GM21515 (cell line): Measurements from ENCODE around the gene PSMB11.
"Not testable (repeated sequence)": the region's sequence is repeated elsewhere in the genome, so short reads cannot be mapped to it uniquely, and the experiment has no call there.

ENCODE experiments used
- ATAC-seq: cut with Tn5 transposase; IDR thresholded peaks from one replicate; pipeline ENCODE4 v1.9.1; 2021; ENCODE audit not compliant: unreplicated experiment

Gene PSMB11, protein sequence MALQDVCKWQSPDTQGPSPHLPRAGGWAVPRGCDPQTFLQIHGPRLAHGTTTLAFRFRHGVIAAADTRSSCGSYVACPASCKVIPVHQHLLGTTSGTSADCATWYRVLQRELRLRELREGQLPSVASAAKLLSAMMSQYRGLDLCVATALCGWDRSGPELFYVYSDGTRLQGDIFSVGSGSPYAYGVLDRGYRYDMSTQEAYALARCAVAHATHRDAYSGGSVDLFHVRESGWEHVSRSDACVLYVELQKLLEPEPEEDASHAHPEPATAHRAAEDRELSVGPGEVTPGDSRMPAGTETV

DNA sequence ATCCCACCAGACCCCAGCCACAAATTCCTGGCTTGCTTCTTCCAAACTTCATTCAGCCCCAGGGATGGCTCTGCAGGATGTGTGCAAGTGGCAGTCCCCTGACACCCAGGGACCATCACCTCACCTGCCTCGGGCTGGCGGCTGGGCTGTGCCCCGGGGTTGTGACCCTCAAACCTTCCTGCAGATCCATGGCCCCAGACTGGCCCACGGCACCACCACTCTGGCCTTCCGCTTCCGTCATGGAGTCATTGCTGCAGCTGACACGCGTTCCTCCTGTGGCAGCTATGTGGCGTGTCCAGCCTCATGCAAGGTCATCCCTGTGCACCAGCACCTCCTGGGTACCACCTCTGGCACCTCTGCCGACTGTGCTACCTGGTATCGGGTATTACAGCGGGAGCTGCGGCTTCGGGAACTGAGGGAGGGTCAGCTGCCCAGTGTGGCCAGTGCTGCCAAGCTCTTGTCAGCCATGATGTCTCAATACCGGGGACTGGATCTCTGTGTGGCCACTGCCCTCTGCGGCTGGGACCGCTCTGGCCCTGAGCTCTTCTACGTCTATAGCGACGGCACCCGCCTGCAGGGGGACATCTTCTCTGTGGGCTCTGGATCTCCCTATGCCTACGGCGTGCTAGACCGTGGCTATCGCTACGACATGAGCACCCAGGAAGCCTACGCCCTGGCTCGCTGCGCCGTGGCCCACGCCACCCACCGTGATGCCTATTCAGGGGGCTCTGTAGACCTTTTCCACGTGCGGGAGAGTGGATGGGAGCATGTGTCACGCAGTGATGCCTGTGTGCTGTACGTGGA, at the start of gene PSMB11:
Gene PSMB11, plus strand, starts transcription at position 51 of the 804 bp plus-strand sequence. Its CDS starts 14 bp downstream, at position 65.
- ATAC-seq, result no peak

DNA sequence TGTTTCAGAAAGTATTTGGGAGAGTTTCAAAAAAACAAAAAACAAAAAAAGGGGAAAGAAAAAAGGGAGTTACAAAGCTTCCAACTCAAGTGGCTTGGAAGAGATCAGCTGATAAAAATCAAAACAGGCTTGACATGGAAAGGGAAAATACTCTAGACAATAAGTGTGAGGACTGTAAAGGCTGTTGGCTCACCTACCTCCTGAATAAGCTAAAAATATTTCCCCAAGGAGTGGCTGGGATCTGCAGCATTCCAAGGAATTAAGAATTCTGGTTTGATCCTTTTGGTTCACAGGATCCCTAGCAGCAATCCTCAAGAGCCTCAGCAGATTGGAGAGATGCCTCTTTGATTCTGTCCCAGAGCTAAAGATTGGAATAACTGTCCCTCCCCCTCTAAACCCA, 48.5 kb upstream of the PSMB11 start:
- no peak for ATAC-seq

DNA sequence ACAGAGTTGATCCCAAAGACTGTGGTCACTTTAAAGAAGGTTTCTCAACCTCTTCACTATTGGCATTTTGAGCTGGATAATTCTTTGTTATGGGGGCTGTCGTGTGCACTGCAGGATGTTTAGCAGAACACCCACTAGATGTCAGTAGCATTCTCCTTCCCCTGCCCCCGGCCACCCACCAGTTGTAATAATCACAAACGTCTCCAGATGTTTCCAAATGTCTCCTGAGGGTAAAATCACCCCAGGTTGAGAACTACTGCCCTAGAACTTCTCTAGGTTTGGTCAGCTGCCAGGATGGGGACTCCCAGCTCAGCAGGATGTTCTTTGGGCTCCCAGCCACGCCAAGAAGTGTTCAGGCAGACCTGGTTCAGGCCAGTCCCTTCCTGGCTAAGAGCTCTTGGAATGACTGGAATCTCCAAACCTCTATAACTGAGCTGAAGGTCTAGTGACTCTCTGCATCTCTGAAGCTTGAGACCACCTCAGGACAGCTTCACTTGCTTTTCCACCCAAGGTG, 47.2 kb upstream of the PSMB11 start:
- no peak for ATAC-seq

DNA sequence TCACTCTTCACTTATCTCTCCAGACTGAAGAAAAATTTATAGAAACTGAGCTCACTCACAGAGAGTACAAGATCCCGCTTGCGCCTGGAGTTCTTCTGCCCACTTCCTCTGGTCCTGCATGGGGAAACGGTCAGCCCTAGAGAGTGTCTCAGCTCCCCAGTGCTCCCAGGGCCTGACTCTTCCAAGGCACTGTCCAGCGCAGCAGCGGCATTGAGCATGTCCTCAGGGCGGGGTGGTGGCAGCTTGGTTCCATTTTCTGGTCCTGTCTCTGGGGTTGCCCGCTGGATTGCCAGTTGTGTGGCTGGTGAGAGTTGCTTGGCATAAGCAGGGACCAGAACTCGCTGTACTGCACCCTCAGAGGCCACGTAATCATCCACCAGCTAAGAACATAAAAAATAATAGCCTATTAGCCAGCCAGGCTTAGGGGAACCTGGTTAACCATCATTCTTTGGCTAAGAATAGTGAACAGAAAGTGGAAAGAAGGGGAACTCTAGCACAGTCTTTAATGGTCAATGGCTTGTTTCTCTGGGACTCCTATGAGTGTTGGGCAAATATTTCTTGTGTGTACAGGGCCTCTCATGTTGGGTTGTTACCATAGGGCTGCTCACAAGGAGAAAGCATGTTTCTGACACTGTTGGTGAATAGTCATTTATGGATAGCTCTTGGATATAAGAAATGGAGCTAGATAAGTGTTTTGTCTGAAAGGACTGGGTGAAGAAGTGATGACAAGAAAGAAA, 46.0 kb upstream of the PSMB11 start:
- no peak for ATAC-seq

DNA sequence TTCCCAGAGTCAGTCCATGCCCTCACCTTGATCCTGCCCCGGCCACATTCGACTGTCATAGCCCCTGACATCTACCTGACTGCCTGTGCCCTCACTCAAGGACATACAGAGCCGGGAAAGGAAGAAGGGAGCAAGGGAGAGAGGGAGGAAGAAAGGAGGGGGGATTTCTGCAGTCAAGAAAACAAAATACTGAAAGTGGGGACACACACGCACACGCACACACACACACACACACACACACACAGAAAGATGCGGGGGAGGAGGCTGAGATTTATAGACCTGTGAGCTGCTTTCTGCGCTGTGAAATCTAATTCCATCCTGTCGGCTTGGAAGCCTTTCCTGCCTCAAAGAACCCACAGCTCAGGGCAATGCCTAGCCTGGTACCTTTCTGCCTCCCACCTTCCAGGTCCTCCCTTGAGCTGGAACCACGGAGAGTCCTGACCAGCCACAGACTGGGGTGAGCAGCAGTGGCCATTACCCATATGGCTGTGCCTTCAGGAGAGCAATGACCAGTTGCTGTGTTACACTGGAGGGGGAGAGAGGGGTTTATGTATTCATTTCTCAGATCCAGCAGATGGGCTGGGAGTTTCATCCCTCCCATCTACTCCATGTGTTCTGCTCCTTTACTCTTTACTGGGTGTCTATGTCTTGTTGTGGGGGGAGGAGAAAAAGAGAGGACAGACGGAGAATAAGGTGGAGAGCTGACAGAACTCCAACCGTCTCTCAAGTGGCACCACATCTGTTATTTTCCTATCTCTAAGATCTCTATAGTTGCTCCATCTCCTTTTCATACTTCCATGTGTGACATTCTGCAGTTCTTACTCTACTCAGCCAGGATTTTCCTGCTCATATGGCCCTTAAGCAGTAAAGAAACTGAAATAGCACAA, 45.0 kb upstream of the PSMB11 start:
- no peak for ATAC-seq

DNA sequence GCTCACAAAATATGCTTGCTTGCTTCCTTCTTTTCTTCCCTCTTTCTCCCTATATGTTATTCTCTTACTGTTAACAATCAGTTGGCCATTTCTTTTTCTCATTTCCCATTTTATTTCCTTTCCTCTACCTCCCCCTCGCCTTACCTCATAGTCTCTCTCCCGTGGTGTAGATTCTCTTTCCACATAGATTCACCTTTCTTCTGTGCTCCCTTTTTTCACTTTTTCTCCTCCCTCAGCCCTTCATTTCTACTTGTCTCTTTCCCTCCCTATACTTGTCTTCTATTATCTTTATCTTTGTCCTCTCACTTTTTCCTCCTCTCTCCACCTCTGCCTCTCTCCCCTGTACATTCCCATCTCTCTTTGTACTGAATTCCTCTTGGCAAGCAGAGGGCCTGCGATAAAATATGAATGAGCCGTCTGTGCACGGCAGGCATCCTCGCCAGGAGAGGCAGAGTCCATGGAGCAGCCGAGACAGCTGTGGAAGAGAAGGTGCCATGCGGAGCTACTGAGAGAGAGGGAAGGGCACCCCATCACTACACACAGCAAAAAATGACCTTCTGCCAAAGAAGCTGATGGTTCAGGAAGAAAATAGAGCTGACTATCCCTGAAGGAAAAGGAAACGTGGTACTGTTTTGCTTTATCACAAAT, 44.2 kb upstream of the PSMB11 start:
- ATAC-seq, result no peak

DNA sequence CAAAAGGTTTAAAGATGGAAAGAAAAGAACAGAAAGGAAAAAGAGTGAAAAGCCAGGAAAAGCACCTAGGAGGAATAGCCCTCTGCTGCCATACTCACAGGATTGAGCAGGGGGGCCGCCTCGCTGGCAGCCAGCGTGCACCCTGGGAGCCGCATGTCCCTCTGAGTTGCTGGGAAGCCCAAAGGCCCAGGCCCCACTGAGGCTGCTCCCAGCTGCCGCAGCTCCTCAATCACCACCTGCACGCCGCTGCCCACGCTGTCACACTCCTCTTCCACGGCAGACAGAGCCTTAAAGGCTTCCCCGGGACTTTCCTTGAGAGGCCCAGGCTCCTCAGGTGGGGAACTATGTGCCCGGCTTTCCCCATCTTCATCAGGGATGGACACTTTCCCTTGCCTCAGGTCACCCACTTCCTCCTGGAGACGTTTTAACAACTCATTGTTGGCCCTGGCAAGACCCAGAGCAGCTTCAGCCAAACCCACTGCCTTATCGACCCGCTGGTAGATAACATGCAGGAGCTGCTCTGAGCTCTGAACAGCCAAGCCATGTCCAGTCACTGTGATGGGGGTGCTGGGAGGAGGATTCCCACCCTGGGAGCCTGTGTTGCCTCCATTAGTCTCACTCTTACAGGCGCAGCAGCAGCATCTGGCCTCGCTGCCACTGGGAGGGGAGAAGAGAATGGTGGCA, 43.5 kb upstream of the PSMB11 start:
- no peak for ATAC-seq

DNA sequence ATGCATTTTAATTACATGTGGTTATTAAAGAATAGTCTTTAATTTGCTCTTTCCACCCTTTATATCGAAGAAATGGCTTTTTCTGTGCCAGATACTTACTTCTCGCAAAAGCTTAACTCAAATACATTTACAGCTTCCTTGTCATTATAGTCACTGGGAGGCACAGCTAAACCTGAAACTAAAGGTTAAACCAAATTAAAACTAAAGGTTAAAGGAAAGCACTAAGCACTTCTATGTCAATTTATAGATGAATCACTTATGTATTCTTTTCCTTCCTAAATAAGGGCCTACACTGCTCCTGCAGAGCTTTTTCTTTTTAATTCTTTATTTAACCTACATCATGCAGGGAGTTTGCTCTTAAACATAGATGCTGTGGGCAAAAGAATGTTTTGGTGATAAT, 41.2 kb upstream of the PSMB11 start:
- ATAC-seq, result no peak

DNA sequence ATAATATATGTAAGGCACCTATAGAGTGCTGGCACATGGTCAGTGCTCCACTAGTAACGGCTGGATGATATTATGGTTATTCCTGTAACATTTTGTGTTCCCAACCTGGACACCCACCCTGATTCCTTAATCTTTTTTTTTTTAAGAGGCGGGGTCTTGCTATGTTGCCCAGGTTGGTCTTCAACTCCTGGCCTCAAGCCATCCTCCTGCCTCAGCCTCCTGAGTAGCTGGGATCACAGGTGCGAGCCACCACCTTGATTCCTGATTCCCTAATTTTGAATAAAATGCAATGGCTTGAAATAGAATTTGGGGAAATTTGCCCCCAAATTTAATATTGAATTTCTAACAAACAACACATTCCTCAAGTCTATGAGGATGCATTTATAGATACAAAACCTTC, 39.4 kb upstream of the PSMB11 start:
- no peak for ATAC-seq

DNA sequence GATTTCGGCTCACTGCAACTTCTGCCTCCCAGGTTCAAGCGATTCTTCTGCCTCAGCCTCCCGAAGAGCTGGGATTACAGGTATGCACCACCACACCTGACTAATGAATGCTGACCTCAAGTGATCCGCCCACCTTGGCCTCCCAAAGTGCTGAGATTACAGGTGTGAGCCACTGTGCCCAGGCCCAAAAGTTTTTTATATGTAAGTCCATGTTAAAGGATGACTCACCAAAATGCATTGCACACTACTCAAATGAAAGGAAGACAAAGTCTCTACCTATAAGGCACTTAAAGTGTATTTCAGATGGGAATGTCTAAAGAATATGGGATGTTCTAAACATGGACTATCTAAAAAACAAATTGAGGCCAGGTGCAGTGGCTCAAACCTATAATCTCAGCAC, 37.7 kb upstream of the PSMB11 start:
- ATAC-seq, result not testable (repeated sequence)

DNA sequence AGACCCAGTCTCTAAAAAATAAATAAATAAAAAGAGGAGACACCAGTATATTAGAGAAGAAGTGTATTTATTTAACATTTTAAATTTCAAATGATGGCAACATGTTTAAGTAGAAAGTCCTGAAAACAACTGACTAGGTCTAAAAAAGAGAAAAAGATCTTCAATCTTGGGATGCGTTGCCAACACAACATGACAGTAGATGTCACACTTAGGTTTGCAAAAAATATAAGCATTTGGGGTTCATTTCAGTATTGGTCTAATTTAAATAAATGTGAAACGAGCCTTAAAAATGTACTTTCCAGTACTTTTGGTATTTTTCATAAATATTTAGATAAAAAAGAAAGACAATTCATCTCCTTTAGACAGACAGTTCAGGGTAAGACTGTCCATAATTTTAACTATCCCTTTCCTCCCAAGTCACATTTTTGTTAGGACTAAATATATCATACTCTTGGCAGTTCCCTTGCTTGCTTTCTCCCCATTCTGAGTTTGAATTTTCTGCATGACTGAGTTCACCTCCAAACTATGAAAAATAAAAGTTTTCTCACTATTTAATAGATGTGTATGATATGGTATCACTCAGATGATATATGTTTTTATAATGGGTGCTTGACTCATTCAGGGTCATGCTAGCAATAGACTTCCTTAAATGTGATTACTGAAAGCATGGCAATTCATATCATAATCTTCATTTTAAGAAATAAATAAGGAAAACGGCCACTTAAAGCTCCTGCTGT, 36.4 kb upstream of the PSMB11 start:
- no peak for ATAC-seq

DNA sequence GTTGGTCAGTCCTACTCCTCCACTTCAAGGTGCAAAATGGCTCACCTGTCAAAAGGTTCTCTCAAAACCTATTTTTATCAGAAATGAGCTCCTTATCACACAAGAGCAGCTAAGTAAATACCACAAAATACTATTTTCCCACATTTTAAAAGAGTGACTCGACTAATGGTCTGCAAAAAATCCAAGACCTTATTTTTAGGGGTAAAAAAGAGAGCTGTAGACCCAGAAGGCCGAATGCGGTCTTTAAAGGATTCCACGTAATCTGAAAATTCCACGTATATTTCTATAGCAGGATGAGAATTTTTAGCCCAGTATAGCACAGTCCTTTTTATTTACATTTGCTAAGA, 35.9 kb upstream of the PSMB11 start:
- ATAC-seq, result no peak

DNA sequence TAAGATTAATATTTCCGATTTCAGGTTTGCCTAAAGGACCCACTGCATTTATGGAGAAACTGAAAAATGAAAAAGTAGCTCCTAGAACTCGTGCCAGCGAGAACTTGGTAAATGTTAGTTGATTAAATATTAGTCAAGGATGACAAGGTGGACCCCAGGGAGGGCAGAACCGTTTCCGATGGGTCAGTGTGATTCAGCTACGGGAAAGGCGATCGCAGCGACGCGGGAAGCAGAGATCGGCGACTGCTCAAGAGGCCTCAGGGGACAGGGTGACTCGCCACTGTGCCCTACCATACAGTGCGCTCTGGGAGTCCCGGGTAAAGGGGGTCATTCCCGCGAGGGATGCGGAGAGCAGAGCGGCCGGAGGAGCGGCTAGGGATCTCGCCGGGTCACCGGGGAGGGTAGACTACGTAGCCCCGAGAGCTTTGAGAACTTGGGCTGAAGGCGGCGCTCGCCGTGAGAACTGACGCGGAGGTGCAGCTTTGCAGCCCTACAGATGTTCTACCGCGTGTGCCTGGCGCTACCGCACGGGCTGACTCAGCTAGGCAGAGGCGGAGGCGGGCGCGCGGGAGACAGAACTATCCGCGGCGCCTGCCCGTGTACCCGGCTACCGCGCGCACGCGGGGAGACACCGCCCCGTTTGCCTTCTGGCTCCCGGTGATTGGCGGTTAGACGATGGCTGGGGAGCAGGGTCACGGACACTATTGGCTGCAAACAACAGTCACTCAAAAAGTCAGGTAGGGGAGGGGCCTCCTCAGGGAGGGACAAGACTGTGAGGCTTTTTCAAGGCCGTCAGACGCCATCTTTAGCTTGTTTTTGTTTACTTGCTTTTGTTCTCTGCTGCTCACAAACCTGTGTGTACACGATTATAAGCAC, 35.2 kb upstream of the PSMB11 start:
- ATAC-seq, result peak; percentile 88

DNA sequence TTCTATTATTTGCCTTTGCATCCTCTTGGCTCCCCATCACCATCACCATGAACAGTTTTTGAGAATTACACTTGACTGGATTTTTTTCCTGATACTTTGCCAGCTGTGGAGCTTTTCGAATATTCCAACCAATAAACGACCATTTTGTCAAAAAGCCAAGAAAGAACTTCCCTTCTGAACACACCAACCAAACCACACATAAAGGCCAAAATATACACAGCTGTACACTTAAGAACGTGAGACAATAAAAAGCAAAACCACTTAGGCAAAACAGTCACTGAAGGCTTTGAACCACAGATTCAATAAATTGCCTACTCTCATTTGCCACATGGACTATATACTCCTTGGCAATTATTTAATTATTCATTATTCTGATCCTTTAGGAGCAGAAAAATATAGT, 33.2 kb upstream of the PSMB11 start:
- no peak for ATAC-seq

DNA sequence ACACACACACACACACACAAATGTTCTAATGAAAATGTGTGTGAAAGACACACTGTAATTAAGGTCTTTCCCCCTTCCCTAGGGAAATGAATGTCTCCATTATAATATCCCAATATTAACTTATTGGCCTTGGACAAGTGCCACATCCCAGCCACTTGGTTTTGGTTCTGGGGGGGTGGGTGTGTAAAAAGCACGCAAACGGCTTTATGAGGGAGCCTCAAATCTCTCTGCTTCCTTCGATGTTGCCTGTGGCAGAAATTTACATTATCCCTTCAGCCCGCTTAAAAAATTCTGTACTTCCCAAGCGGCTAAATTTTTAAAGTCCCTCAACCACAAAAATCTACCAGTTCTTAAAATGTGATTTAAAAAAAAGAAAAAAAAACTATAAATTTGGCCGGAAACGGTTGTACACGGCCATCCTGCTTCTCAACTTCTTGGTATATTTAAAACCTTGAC, 32.5 kb upstream of the PSMB11 start:
- no peak for ATAC-seq

DNA sequence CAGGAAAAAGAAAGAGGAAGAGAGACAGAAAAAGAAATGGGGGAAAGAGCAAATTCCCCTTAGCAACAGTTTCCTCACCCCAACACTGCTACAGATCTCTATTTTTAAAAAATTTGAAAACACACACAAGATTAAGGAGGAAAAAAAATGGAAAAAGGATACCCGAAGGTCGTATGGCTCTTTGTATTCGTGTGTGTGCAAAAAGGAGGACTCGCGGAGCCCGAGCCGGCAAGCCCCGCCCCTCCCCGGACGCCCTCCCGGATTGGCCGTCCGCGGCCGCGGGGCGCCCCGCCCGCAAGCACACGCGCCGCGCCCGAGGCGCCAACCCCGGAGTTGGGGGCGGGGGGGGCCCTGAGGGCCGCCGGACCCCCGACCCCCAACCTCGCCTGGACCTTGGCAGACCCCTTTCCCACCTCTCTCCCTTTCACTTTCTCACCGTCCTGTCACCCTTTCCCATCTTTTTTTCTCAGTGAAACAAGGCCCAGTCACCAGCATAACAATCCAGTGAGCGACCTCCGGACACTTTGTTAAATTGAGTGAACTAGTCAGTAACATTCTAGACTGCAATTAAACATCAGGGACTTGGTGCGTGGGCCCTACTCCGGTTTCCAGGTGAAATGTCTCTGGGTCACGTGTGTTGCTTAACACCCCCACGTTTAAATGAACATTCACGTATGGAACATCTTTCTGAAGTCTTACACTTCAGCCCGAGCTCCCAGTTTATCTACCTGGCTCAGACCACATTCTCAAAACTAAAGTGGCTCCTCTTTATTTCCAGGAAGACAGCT, 31.9 kb upstream of the PSMB11 start, which contains the start of gene C14orf93:
Gene C14orf93, minus strand, starts transcription at position 205 of the 788 bp plus-strand sequence. CDS start 11,120 bp downstream, outside the sequence.
- peak; percentile 39 for ATAC-seq
